Glomerular visceral epithelial cell (primary cell): ENCODE data around the gene TP53RK.
A peak's percentile ranks its signal among the peaks of the same experiment; 100 is the strongest.
"Not testable (repeated sequence)": the region's sequence is repeated elsewhere in the genome, so short reads cannot be mapped to it uniquely, and the experiment has no call there.

Experiments
- DNase-seq: peaks from one replicate; pipeline ENCODE4 v3.0.0-alpha.2; 2016; ENCODE audit errors: extremely low spot score

TP53RK gene

DNA sequence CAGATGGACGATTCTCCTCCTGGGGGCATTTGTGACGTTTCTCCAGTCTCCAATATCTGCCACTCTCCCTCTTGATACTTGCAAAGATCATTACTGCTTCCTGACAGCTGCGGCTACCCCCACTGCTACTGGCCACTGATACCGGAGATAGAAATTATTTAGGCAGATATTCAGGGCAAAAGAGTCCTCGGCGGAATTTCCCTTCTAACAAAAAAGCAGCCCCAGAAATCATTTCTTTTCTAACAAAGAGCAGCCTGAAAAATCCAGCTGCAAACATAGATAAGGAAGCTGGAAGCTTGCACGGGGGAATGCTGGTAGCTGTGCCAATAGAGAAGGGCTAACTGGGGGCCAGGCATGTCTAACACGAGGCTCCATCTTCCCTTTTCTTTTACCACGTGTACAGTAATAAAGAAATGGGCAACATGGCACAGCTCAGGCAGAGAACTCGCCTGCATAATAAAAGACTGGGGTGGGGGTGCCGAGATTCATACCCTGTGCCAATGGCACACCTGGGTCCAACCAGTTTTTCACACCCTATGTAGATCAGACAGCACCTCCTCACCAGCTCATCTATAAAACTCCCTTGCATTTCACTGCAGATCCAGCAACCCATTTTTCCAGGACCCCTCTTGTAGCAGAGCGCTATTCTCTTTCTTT lies 6.1 kb downstream of the TP53RK start:
- no peak for DNase-seq

DNA sequence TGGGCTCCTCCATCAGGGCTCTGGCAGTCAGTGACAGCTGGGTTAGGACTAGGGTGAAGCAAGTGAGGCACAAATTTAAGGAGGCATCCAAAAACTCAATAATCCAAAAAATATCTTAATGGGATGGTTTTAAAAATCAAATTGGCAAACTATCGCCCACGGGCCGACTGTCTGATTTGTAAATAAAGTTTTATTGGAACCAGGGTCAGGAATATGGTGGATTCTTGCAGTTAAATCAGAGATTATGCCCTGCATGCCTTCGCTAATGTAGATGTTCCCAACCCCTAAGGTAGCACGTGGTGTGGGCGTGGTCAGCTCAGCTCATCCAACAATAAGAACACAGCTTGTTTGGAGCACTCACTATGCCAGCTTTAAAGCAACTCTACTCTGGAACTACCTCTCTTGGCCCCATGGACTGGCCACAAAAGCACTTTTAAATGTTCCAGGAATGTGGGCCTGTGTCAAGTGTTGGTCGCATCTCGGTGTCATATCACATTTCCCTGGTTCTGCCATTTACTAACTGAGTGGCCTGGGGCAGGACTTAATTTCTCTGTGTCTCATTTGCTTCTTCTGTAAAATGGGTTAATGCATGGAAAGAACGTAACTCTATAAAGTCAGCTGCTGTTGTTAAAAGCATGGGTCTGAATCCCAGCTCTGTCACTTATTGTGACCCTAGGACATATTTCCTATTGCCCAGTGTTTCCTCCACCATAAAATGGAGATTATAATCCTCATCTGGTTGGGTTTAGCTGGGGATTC lies 7.0 kb downstream of the TP53RK start:
- DNase-seq: no peak

DNA sequence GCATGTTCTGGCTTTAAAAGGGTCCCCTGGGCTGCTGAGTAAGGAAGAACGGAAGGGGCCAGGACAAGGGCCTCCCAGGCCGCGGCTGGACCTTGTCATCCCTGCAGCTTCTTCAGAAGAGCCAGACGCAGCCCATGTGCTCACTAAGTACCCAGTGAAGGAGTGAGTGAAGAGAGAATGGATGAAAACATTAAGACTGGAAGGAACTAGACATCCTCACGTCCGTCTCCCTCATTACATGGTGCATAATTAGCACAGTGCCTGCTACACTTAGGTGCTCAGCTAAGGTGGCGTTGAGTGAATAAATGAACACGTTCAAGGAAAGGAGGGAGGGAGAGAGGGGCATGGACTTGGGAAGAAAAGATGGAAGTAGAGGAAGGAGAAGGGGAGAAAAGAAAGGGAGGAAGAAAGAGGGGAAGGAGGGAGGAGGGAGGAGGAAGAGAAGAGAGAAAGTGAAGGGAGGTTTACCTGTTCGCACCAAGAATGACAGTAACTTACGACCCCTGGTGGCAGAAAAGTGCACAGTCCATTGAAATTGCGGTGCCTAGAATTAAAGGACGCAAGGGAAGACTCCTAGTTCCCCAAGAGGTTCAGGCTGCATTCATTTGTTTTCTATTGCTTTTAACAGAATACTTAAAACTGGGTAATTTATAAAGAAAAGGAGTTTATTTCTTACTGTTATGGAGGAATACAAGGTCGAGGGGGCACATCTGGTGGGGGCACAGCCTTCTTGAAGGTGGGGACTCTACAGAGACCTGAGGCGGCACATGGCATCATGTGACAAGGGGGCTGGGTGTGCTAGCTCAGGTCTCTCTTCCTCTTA lies 8.0 kb downstream of the TP53RK start:
- peak; percentile 56 for DNase-seq

DNA sequence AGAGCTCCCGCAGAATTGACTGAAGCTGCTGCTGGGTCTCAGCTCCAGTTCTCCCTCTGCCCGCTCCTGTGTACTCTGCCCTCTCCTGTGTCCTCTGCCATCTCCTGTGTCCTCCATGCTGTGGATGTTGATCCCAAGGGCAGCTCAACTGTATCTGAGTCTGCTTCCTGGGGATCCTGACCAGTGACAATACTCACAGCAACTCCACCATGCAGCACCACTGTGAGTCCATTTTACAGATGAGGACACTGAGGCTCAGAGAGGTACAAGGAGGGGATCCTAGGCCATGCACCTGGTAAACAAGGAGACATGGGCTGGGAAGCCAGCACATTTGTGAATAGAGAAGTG lies 8.6 kb downstream of the TP53RK start:
- no peak for DNase-seq

DNA sequence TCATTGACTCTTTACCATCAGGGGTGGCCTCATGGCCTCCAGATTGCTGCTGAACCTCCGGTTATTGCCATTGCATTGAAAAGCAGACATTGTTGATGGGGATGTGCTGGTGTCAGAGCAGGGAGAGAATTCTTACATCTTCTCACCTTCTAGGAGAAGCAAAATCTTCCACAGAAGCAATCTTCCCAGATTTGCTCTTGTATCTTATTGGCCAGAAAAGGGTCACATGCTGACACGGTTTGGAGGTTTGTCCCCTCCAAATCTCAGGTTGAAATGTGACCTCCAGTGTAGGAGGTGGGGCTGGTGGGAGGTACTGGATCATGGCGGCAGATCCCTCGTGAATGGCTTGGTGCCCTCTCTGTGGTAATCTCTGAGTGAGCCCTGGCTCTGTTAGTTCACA lies 10.7 kb downstream of the TP53RK start:
- DNase-seq: no peak

DNA sequence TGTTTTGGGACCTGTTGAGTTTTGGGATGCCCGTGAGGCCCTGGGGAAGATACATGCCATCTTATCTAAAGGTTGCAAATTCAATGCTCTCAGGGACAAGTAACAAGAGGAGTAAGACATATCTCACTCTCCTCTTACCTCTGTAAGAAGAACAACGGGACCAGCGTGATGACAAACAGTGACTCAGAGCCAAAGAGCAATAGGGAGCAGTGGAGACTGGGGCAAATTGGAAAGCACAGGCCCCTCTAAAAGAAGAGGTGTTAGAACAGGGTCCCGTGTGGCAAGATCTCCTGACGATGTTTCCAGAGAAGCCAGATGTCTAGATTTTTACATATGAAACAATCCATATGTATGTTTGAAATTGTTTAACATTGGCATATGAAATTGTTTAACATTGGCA lies 11.6 kb downstream of the TP53RK start:
- no peak for DNase-seq

DNA sequence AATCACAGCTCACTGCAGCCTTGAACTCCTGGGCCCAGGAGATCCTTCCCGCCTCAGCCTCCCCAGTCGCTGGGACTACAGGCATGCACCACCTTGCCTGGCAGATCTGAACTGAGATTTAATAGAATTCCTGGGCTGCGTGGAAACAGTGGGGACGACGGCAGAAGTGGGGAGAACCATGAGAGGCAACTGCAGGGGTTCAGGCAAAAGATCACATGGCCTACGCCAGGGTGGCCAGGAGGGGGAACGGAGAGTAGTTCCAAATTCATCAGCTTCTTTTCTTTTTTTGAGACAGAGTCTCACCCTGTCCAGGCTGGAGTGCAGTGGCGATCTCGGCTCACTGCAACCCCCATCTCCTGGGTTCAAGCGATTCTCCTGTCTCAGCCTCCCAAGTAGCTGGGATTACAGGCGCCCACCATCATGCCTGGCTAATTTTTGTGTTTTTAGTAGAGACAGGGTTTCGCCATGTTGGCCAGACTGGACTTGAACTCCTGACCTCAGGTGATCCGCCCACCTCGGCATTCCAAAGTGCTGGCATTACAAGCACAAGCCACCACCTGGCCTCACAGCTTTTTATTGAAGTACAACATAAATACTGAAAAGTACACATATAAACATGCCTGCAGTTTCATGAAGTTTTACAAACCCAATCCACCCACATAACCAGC lies 12.5 kb downstream of the TP53RK start:
- not testable (repeated sequence) for DNase-seq

DNA sequence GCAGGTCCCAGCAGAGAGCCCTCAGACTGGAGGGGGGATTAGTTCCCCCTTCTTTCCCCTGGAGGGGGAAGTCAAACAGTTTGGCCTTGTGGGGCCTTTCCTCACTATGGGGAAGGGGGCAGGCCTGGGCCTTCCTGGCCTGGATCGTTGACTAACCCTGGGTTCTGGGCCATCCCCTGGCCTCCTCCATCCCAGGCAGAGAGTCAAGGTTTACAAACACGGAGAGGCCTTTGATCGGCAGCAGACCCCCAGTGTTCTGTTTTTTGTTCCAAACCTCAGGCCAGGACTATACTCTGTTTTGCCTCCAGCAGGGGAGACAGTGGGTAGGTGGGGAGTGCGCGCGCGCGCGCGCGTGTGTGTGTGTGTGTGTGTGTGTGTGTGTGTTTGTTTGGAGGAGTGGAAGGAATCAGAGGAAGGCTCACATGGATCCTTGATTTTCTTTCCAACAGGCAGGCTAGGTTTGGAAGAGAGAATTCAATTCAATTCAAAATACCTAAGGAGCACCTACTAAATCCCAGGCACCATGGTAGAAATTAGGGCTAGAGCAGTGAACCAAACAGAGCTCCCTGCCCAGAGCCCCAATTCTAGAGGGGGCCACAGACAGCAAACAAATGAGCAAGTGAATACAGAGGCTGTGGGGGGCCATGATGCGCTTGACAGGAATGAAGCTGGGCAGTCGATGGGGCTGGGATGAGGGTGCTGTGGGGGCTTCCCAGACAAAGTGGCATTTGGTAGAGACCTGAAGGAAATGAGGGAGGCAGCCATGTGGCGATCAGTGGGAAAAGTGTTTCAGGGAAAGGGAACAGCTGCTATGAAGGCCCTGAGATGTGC lies 14.8 kb downstream of the TP53RK start:
- DNase-seq: no peak

DNA sequence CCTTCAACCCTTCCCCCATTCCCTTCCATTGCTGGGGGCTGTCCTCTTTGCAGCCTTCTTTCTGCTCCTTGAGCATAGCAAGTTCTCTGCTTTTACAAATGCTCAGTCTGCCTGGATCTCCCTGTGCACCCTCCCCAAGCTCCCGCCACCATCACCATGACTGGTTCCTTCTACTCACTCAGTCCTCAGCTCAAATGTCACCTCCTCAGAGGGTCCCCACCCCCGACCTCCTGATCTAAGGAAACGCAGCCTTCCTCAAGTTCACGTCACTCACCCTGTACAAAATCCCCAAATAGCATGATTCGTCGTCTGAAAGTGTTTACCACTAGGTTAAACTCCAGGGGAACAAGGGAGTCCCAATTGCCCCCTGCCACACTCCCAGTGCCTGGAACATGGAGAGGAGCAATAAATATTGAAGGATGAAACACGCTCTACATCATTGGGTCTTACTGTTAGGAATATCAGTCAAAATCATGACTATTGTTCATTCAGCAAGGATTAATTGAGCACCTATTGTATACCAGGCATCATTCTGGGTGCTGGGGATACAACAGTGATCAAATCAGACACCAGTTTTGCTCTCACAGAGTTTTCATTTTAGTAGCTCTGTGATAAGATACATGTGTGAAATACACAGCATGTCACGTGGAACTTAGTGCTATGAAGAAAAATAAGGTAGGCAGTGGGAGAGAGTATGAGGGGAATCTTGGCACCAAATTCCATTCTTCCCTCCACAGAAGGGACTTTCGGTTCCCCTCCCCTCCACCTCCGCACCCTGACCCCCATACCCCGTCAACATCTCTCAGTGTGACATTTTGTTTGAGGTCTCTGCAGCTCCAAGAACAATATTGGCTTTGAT lies 15.6 kb downstream of the TP53RK start:
- DNase-seq: no peak

DNA sequence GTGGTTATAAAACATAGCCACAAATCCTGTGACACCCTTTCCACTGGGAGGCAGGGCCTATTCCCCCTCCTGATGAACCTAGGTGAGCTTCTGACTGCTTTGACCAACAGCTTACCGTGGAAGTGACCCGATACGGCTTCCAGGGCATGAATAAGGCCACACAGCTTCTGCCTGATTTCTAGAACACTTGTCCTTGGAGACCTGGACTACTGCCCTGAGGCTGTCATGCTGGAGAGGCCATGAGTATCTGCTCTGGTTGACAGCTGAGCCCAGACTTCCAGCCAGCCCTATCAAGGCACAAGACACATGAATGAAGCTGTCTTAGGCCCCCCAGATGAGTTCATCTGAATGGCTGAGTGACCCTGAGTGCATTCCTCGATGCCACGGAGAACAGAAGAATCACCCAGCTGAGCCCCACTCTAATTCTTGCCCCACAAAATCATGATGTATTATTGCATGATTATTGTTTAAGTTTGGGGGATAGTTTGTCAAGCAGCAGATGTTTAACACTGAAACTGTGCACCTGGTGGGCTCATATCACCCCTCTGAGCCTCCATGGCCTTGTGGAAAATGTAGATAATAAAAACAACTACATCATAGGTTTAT lies 16.6 kb downstream of the TP53RK start:
- DNase-seq: no peak

DNA sequence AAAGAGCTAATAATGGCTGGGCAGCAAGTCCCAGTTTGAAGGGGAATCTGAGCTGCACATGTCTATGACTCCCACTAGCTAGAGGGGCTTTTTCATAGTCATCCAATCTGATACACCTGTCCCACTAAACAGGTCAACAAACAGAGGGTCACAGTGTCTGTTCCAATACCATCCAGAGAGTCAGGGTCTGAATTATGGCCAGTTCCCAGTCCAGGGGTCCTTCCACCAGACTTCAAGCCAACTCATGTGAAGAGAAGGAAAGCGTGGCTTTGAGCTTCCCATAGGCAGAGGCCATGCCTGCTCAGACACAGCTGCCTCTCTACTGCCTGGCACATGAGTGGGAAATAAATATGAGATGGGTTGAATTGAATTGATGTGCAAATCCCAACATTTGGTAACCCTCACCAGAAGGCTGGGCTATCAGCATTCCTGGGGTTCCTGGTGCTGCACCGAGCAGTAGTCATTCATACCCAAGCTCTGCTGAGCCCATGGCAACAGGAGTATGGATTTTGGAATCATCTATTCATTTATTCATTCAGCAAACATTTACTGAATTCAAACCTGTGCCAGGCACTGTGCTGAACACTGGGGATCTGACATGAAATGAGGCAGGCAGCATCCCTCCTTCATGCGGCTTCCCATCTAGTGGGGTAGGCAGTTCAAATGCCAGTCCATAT lies 17.2 kb downstream of the TP53RK start:
- no peak for DNase-seq

DNA sequence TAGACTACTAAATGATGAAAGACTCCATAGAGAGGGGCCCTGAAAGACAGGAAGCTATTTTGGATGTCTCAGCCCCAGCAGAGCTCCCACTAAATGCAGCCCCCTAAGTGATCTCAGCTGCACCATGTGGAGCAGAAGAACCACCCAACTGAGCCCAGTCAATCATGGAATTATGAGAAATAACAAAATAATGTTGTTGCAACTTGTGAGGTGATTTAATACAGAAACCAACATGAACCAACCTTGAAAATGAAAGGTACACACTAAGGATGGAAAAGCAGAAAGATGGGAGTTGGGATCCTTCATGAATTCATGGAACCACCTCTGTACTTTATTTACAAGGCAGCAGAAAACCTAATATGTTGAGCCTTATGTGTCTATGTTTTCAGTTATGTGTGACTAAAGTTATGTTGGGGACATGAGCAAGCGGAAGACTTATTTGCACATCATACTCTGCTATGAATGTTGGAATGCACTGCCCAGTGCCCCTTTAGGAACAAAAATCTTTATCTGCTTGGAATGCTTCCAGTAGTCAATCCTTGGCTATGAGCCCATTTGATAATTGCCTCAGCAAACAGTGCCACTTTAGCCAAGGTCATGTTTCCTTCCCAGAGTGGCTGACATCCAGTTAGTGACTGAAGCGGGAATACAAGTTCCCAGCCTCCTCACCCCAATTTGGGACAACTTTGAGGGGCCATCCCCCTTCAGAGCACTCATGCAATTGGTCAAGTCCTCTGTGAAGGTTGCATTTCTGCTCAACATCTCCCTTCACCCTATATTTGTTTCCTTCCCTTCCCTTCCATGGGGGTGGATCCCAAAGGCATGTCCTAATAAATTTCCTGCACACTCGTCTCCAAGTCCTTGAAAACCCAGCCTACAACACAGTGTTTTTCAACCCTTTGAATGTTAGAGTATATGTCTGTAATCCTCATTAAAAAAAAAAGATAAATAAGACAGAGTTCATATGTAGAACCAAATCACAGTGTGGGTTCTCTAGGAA lies 18.4 kb downstream of the TP53RK start:
- DNase-seq: no peak

DNA sequence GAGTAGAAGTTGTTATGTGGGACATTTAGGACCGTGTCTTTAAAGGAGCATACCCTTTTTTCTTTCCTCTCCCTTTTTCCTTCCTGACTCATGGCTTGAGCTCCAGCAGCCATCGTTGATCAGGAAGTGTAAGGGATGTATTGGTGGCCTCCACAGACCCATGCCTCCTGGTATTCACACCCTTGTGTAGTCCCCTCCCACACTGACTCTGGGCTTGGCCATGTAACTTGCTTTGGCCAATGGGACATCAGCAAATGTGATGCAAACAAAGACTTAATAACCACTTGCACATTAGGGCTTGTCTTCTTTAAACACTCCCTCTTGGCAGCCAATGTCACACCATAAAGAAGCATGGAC lies 19.0 kb downstream of the TP53RK start:
- no peak for DNase-seq

DNA sequence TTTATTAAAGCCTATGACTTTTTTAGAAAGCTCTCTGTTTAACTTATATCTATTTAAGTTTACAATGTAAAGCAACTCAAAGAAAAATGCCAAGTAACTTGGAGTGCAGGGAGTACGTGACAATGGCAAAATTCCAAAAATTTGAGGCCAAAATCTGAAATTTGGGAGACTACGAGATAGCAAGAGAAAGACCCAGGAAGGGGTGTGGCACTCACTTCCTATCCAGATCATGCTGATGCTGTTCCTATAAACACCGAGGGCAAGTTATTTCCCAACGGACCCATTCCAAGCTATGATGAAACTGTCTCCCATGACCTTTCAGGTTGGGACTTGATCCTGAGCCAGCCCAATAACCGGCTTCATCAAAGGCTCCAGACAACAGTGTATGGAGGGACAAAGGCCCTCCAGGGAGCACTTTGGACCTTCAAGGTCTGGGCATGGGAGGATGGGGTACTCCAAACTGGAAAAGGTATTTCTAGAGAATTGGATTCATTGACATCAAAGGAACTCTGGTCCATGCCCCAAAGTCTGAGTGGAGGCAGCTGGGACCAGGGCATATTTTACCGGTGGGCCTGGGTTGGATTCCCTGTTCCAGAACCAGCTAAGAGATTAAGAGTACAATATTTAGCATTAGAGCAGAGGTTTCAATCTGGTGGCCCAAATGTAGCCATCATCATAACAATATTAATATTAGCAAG lies 22.3 kb downstream of the TP53RK start:
- DNase-seq: no peak

DNA sequence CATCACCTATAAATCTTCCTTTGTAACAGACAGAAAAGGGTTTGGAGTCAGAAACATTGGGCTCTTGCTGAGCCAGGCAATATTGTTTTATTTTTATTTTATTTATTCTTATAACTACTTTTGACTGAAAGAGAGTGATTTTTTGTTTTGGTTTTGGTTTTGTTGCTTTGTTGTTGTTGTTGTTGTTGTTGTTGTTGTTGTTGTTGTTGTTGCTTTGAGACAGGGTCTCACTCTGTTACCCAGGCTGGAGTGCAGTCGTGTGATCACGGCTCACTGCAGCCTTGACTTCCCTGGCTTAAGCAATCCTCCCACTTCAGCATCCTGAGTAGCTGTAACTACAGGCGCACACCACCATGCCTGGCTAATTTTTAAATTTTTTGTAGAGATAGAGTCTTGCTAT lies 22.9 kb downstream of the TP53RK start:
- no peak for DNase-seq

DNA sequence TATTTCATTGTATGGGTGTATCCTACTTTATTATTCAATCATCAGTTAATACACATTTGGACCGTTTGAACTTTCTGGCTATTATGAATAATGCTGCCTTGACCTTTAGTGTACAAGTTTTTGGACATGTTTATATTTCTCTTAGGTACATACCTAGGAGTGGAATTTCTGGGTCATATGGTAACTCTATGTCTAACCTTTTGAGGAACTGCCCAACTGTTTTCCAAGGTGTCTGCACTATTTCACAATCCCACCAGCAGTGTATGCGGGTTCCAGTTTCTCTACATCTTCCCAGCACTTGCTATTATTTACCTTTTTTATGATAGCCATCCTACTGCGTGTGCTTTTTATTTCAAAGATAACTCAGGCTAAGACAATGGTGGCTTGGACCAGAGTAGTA lies 23.6 kb downstream of the TP53RK start:
- no peak for DNase-seq

DNA sequence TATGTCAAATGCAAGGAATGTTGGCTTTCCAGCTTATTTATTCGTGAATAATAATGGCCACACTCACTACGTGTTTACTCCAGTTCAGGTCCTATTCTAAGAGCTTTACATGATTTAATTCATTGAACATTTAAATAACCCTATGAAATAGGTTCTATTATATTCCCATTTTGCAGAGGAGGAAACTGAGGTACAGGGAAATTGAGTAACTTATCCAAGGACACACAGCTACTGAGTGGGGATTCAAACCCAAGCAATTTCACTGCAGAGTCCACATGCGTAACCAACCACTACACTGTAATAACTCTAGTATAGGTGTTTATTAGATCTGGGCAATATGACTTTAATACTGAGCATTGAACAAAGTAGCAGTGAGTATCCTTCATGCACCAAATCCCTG lies 25.7 kb downstream of the TP53RK start:
- no peak for DNase-seq

DNA sequence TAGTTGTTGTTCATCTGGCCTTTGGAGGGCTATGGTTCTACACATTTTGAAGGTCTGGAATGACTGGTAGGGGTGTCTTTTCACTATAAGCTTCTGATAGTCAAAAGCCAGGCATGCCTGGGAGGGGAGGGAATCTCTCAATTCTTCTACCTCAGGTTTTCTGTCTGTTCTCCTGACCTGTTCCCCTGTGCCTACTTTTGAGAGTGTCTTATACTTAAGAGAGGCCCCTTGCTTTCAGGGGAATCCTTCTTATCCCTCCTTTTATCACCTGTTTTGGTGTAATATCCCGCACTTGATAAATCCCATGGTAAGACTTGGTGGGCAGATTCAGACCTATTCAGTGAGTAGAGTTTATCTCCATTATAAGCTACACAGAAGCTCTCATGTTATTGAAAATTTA lies 27.6 kb downstream of the TP53RK start:
- no peak for DNase-seq
